Measurements from ENCODE around the gene ZNF518B. TPM values are rescaled to one million over a fixed set of nuclear protein-coding genes. Genes with fewer than 3 reads are reported as not detected.

ZNF518B gene
- total RNA-seq, 1 donor from 2014 or later = 7.3 TPM

DNA sequence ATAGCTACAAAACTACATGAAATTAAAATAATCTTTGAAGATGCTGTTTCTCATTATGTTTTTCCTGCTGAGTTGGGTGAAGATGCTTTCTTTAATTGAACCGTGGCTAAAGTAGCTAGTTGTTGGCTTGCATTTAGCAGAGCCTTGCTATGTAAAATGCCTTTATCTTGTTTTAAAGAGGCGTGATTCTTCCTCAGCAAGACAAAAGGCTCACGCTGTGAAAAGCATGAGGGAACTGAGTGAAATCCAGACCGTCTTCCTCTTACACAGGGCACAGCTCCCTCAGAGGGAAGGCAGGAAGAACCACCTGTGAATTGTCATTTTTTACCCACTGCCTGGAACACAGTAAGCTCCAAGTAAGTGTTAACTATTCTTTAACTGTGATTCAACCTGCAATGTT lies 39.0 kb upstream of the ZNF518B start:
- no peaks in the 10 kb centered on the region for H3K27me3 ChIP-seq
- H3K4me1 ChIP-seq = no peaks in the 10 kb centered on the region
- intact Hi-C loops (cut with DNase I) = no loop called here
- H3K36me3 ChIP-seq = no peaks in the 10 kb centered on the region
- H3K9me3 ChIP-seq = no peaks in the 10 kb centered on the region
- TF ChIP-seq, protein P1, sequence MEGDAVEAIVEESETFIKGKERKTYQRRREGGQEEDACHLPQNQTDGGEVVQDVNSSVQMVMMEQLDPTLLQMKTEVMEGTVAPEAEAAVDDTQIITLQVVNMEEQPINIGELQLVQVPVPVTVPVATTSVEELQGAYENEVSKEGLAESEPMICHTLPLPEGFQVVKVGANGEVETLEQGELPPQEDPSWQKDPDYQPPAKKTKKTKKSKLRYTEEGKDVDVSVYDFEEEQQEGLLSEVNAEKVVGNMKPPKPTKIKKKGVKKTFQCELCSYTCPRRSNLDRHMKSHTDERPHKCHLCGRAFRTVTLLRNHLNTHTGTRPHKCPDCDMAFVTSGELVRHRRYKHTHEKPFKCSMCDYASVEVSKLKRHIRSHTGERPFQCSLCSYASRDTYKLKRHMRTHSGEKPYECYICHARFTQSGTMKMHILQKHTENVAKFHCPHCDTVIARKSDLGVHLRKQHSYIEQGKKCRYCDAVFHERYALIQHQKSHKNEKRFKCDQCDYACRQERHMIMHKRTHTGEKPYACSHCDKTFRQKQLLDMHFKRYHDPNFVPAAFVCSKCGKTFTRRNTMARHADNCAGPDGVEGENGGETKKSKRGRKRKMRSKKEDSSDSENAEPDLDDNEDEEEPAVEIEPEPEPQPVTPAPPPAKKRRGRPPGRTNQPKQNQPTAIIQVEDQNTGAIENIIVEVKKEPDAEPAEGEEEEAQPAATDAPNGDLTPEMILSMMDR (IDR thresholded peaks at IDR 0.05) = no peak
- H3K4me3 ChIP-seq = no peak overlapping the region
- no peak for DNase-seq (ENCODE audit: low spot score in 2 of 2)
- no peak overlapping the region for H3K27ac ChIP-seq

DNA sequence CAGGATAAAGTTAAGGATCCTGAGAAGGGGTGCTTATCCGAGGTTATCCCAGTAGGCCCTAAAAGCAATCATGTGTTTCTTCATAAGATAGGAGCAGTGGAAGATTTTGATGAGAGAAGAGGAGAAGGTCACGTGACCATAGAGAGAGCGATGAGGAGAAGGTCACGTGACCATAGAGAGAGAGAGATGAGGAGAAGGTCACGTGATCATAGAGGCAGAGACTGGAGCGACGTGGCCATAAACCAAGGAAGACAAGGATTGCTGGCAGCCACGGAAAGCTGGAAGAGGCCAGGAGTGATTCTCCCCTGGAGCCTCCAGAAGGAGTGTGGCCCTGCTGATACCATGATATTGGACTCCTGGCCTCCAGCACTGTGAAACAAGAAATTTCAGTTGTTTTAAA lies 38.4 kb upstream of the ZNF518B start:
- intact Hi-C loops (cut with DNase I) = no loop called here
- H3K27me3 ChIP-seq = no peaks in the 10 kb centered on the region
- no peaks in the 10 kb centered on the region for H3K9me3 ChIP-seq
- no peak overlapping the region for H3K4me3 ChIP-seq
- DNase-seq (ENCODE audit: low spot score in 2 of 2) = no peak
- H3K36me3 ChIP-seq = no peaks in the 10 kb centered on the region
- TF ChIP-seq, protein P1 (IDR thresholded peaks at IDR 0.05) = no peak
- no peak overlapping the region for H3K27ac ChIP-seq
- H3K4me1 ChIP-seq = no peaks in the 10 kb centered on the region

DNA sequence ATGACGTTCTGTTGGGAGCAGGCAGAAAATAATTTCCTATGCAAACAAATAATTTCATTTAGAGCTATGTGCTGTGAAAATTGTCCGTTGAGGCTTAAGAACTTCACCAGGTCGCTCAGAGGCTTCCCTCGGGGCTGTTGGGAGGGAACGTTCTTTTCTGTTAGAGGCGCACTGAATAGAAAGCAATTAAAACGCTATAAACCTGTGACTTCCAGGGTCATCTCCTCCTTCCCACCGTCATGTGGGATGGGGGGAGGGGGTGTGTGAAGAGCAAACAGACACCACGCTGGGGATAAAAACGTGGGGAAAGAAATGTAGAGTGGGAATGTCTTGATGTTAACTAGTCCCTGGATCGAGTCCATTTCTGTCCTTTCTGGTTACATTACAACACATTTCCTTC lies 35.2 kb upstream of the ZNF518B start:
- Histone ChIP-seq H3K4me1 (no peaks in the 10 kb centered on the region), H3K4me3 (no peak overlapping the region), H3K36me3 (no peaks in the 10 kb centered on the region), H3K27me3 (no peaks in the 10 kb centered on the region), H3K27ac (no peak overlapping the region), H3K9me3 (no peaks in the 10 kb centered on the region)
- intact Hi-C loops (cut with DNase I) = no loop called here
- TF ChIP-seq, protein P1 (IDR thresholded peaks at IDR 0.05) = no peak
- DNase-seq (ENCODE audit: low spot score in 2 of 2) = no peak

DNA sequence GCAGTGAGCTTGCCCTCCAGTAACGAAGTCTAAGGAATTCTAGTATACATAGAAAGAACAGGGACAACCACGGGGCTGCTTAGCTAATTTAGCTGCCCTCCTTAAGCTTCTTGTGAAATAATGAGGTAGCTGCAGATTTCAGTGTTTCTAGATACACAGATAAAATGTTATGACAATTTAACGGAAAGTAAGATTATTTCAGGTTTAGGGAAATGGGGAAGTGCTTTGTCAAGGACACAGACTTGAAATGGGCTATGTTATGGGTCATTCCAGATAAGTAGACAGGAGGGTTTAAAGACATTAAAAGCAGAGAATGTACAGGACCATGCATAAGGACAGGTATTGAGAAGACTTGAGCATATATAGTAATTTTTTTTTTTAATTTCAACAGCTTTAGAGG lies 34.2 kb upstream of the ZNF518B start:
- H3K9me3 ChIP-seq = no peaks in the 10 kb centered on the region
- intact Hi-C loops (cut with DNase I) = no loop called here
- DNase-seq (ENCODE audit: low spot score in 2 of 2) = no peak
- H3K27ac ChIP-seq = no peak overlapping the region
- TF ChIP-seq, protein P1 (IDR thresholded peaks at IDR 0.05) = no peak
- no peaks in the 10 kb centered on the region for H3K36me3 ChIP-seq
- H3K27me3 ChIP-seq = no peaks in the 10 kb centered on the region
- H3K4me1 ChIP-seq = no peaks in the 10 kb centered on the region
- no peak overlapping the region for H3K4me3 ChIP-seq

DNA sequence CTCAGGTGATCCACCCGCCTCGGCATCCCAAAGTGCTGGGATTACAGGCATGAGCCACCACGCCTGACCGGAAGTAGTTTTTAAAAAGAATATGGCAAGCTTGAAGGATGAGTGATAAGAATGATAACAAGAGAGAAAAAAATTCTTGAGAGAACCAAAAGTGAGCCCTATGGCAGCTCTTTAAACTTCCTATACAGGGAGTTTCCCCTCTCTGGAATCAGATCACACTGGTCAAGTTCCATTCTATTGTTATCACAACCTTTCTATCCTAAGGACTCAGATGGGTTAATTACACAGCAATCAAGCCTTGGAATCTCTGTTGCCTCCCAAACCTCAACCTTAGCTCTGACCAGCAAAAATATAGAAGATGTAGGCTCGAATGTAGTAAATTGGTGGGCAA lies 33.8 kb upstream of the ZNF518B start:
- TF ChIP-seq, protein P1 (IDR thresholded peaks at IDR 0.05) = no peak
- DNase-seq (ENCODE audit: low spot score in 2 of 2) = no peak
- Histone ChIP-seq H3K4me3 (no peak overlapping the region), H3K36me3 (no peaks in the 10 kb centered on the region), H3K9me3 (no peaks in the 10 kb centered on the region), H3K4me1 (no peaks in the 10 kb centered on the region), H3K27ac (no peak overlapping the region), H3K27me3 (no peaks in the 10 kb centered on the region)
- intact Hi-C loops (cut with DNase I) = no loop called here

GRCh38 chr4:10482913-10483312 lies 25.7 kb upstream of the ZNF518B start:
- Histone ChIP-seq H3K27me3 (no peaks in the 10 kb centered on the region), H3K4me1 (no peaks in the 10 kb centered on the region), H3K36me3 (no peaks in the 10 kb centered on the region), H3K9me3 (no peaks in the 10 kb centered on the region), H3K4me3 (no peak overlapping the region), H3K27ac (no peak overlapping the region)
- TF ChIP-seq, protein P1 (IDR thresholded peaks at IDR 0.05) = no peak
- intact Hi-C loops (cut with DNase I) = no loop called here
- no peak for DNase-seq (ENCODE audit: low spot score in 2 of 2)
